ENCODE measurements around the gene OR52R1. TPM values are rescaled to one million over a fixed set of nuclear protein-coding genes. Genes with fewer than 3 reads are reported as not detected.

Gene OR52R1
- polyA plus RNA-seq (2011; rRNA removed) (not detected in 2 replicates), polyA minus RNA-seq (2011; rRNA and poly(A)+ RNA removed) (not detected in 2 replicates)

GRCh38 chr11:4804280-4804679, at the start of gene OR52R1:
Gene OR52R1 (minus strand): TSS chr11:4804380. CDS start chr11:4804380, 0 bp downstream.
- POLR2A ChIA-PET: no interaction called here
- TF ChIP-seq CTCF (IDR thresholded peaks at IDR 0.05; ENCODE audit: insufficient read depth, low read depth, low read length): no peak
- CTCF ChIA-PET: no interaction called here

GRCh38 chr11:4851033-4851432, 46.9 kb upstream of the OR52R1 start:
- Histone ChIP-seq H3K27me3 (ENCODE audit: control insufficient read depth, insufficient read depth, low read length) (no peaks in the 10 kb centered on the region), H3K36me3 (ENCODE audit: control insufficient read depth, insufficient read depth, low read length) (no peaks in the 10 kb centered on the region), H3K4me3 (ENCODE audit: low read depth, low read length) (no peak overlapping the region)
- TF ChIP-seq CTCF (IDR thresholded peaks at IDR 0.05; ENCODE audit: insufficient read depth, low read depth, low read length): no peak
- CTCF ChIA-PET: interaction anchor here (0.6 kb wide), 1 partner anchor 224 kb away, joined by 3 read pairs; no protein-coding TSS in a partner anchor
- POLR2A ChIA-PET: no interaction called here
- no peak for DNase-seq (ENCODE audit: low read depth)

More at GRCh38 chr11:4804280-4804679, at the start of gene OR52R1:
- H3K36me3 ChIP-seq (ENCODE audit: control insufficient read depth, insufficient read depth, low read length): no peaks in the 10 kb centered on the region
- no peak within 1 kb of the TSS for H3K4me3 ChIP-seq (ENCODE audit: low read depth, low read length)
- no peak for DNase-seq (ENCODE audit: low read depth)
- H3K27me3 ChIP-seq (ENCODE audit: control insufficient read depth, insufficient read depth, low read length): no peaks in the 10 kb centered on the region

- ChIA-PET POLR2A (no interaction called here), CTCF (no interaction called here)
- no peak for TF ChIP-seq CTCF (IDR thresholded peaks at IDR 0.05; ENCODE audit: insufficient read depth, low read depth, low read length)
- Histone ChIP-seq H3K36me3 (ENCODE audit: control insufficient read depth, insufficient read depth, low read length) (no peaks in the 10 kb centered on the region), H3K4me3 (ENCODE audit: low read depth, low read length) (no peak within 1 kb of the TSS), H3K27me3 (ENCODE audit: control insufficient read depth, insufficient read depth, low read length) (no peaks in the 10 kb centered on the region)
- DNase-seq (ENCODE audit: low read depth): no peak
Measured at GRCh38 chr11:4848908-4849532, 44.8 kb upstream of the OR52R1 start, which contains the start of gene OR51S1. Gene OR51S1 (minus strand): TSS chr11:4849208. CDS start chr11:4849208, 0 bp downstream.

GRCh38 chr11:4839851-4840549, 35.8 kb upstream of the OR52R1 start:
- no peak for TF ChIP-seq CTCF (IDR thresholded peaks at IDR 0.05; ENCODE audit: insufficient read depth, low read depth, low read length)
- Histone ChIP-seq H3K27me3 (ENCODE audit: control insufficient read depth, insufficient read depth, low read length) (no peaks in the 10 kb centered on the region), H3K4me3 (ENCODE audit: low read depth, low read length) (no peak overlapping the region), H3K36me3 (ENCODE audit: control insufficient read depth, insufficient read depth, low read length) (no peaks in the 10 kb centered on the region)
- ChIA-PET CTCF (interaction anchor here (1.1 kb wide), 1 partner anchor 203 kb away, joined by 3 read pairs; the partner anchor contains the start of gene OR51D1), POLR2A (no interaction called here)
- DNase-seq (ENCODE audit: low read depth): no peak

GRCh38 chr11:4830909-4831308, 26.7 kb upstream of the OR52R1 start:
- Histone ChIP-seq H3K27me3 (ENCODE audit: control insufficient read depth, insufficient read depth, low read length) (no peaks in the 10 kb centered on the region), H3K4me3 (ENCODE audit: low read depth, low read length) (no peak overlapping the region), H3K36me3 (ENCODE audit: control insufficient read depth, insufficient read depth, low read length) (no peaks in the 10 kb centered on the region)
- TF ChIP-seq CTCF (IDR thresholded peaks at IDR 0.05; ENCODE audit: insufficient read depth, low read depth, low read length): no peak
- ChIA-PET CTCF (interaction anchor here (0.9 kb wide), 1 partner anchor 18 kb away, joined by 3 read pairs; no protein-coding TSS in a partner anchor), POLR2A (no interaction called here)
- DNase-seq (ENCODE audit: low read depth): no peak
